ENCODE data around the gene INTS1.

DNA sequence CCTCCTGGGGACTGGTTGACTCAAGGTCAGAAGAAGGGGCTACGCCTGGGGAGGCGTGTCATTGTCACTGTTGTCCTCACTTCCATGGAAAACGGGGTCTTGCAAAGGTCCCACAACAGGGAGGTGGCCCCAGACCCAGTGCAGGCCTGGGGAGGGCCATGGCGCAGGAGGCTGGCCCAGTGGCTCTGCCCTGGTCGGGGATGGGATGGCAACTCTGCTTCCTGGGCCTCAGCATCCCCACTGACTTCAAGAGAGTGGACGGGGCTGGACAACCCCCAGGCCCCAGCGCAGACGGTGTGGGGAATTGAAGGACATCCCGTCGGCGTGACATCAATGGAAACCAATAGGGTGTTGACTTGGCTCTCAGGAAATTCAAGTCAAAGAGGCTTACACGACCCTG is 80.1 kb downstream of the INTS1 start:
- TF ChIP-seq ZBTB7A (IDR thresholded peaks at IDR 0.05; ENCODE audit: low read depth): no peak
- no peak for TF ChIP-seq TAF1 (IDR thresholded peaks at IDR 0.05; ENCODE audit: low read depth)
- no peak for TF ChIP-seq CREB1 (IDR thresholded peaks at IDR 0.05; ENCODE audit: low read depth)
- no peak for TF ChIP-seq EP300 (IDR thresholded peaks at IDR 0.05; ENCODE audit: borderline replicate concordance)
- TF ChIP-seq CEBPB (IDR thresholded peaks at IDR 0.05): no peak
- no peak for TF ChIP-seq YY1 (IDR thresholded peaks at IDR 0.05; ENCODE audit: low read depth)
- no peak for TF ChIP-seq TCF12 (IDR thresholded peaks at IDR 0.05; ENCODE audit: low read depth)
- TF ChIP-seq FOXM1 (IDR thresholded peaks at IDR 0.05; ENCODE audit: borderline replicate concordance, low read depth): no peak
- no peak for TF ChIP-seq NFIC (IDR thresholded peaks at IDR 0.05)
- TF ChIP-seq REST (IDR thresholded peaks at IDR 0.05; ENCODE audit: low read depth): no peak
- no peak for TF ChIP-seq MAX (IDR thresholded peaks at IDR 0.05)
- TF ChIP-seq TEAD4 (IDR thresholded peaks at IDR 0.05): no peak
- no peak for TF ChIP-seq RAD21 (IDR thresholded peaks at IDR 0.05; ENCODE audit: low read depth)
- TF ChIP-seq, protein P1, sequence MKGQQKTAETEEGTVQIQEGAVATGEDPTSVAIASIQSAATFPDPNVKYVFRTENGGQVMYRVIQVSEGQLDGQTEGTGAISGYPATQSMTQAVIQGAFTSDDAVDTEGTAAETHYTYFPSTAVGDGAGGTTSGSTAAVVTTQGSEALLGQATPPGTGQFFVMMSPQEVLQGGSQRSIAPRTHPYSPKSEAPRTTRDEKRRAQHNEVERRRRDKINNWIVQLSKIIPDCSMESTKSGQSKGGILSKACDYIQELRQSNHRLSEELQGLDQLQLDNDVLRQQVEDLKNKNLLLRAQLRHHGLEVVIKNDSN (IDR thresholded peaks at IDR 0.05): no peak
